Tongue (tissue), 2 donors: ENCODE measurements around the gene ATP5PO. TPM values are rescaled to one million over a fixed set of nuclear protein-coding genes. Genes with fewer than 3 reads are reported as not detected.
"Not testable (repeated sequence)": the region's sequence is repeated elsewhere in the genome, so short reads cannot be mapped to it uniquely, and the experiment has no call there.

ENCODE experiments used
- DNase-seq: peaks from one replicate; pipeline ENCODE4 v3.0.0-alpha.2; 2015
- total RNA-seq: library from RNA; depleted of rRNA; stranded (reverse); fragments of >200 nt; gene quantifications from one replicate; pipeline ENCODE4 v1.2.3, GENCODE V29; 2014

The ATP5PO gene
- total RNA-seq, 1 donor from 2014 or later: 298 TPM

DNA sequence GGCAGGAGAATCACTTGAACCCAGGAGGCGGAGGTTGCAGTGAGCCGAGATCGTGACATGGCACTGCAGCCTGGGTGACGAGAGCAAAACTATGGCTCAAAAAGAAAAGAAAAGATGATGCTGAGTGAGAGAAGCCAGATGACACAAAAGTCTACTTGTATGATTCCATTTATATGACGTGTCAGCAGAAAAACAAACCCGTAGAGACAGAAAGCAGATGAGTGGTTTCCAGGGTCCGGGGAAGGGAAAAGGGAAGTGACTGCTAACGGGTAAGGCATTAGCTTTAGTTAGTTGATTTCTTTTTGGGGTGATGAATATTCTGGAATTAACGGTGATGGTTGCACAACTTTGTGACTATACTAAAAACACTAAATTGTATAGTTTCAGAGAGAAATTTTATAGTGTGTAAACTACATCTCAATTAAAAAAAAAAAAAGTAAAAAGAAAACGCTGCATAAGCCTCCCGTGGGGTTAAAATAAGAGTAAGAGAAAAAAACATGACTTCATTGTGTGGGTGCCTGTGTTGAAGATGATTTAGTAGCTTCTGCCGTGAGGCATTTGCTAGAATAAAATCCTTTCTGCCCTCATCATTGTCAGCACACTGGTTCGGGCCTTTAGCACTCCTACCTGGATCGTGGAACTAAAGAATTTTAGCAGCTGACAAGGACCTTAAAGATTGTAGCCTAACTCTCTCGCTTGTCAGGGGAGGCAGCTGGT is 24.7 kb upstream of the ATP5PO start:
- DNase-seq: no peak

DNA sequence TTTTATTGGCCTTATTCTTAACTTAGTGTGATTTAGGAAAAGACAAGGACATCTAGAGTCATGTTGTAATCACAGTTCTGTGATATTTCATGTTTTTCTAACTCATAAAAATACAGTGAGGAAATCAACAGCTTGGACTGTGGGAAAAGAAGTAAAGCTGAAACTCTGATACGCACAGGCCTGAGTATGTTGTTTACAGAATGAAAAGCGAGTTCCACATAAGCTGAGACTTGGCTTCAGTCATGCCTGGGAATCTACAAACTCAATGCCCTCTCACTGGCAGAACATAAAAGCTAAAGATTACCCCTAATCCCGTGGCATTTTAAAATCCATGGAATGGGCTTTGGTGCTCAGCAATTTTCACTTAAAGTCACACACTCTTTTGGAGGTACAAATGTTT is 23.6 kb upstream of the ATP5PO start:
- peak; percentile 73 for DNase-seq

- DNase-seq: no peak
Measured at GRCh38 chr21:33938381-33938780, 22.8 kb upstream of the ATP5PO start.

GRCh38 chr21:33937931-33938339 is 22.3 kb upstream of the ATP5PO start:
- no peak for DNase-seq

DNA sequence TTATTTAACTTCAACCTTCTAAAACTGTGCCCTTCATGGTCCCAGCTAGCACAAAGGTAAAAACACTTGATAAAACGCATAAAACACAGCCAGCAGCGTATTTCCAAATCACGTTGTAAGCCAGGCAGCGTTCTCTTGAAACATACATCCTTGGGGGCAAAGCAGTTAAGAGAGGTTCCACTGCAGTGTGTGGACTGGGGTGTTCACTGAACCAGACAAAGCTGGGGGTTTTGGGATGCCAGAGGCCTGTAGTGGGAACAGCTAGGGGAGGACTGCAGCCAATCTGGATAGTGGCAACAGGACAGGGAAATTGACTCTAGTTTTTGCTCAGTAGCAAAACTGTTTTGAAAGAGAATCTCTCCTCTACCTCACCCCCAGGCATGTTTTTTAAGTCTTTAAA is 21.5 kb upstream of the ATP5PO start:
- DNase-seq: no peak

GRCh38 chr21:33936301-33937038 is 20.9 kb upstream of the ATP5PO start:
- no peak for DNase-seq

DNA sequence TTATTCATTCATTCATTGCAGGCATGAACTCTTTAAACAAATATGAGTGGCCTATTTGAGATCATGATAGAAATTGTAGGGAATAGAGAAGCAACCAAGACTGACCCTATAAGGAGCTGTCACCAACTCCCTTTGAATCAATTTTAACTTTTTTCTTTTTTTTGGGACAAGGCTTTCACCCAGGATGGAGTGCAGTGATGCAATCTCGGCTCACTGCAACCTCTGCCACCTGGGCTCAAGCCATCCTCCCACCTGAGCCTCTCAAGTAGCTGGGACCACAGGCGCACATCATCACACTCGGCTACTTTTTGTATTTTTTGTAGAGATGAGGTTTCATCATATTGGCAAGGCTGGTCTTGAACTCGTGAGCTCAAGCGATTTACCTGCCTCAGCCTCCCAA is 17.1 kb upstream of the ATP5PO start:
- DNase-seq: no peak

GRCh38 chr21:33931799-33932390 is 16.3 kb upstream of the ATP5PO start:
- DNase-seq: no peak

DNA sequence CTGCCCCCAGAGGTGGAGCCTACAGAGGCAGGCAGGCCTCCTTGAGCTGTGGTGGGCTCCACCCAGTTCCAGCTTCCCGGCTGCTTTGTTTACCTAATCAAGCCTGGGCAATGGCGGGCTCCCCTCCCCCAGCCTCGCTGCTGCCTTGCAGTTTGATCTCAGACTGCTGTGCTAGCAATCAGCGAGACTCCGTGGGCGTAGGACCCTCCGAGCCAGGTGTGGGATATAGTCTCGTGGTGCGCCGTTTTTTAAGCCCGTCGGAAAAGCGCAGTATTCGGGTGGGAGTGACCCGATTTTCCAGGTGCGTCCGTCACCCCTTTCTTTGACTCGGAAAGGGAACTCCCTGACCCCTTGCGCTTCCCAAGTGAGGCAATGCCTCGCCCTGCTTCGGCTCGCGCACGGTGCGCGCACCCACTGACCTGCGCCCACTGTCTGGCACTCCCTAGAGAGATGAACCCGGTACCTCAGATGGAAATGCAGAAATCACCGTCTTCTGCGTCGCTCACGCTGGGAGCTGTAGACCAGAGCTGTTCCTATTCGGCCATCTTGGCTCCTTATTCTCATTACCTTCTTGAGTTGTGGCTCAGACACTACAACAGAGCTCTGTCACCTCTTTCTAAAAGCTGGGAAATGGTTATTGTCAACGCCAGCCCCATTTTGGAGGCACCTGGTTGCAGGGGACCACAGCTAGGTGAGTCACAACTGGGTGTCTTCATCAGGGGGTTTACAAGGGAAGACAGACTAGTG is 15.6 kb upstream of the ATP5PO start:
- not testable (repeated sequence) for DNase-seq

DNA sequence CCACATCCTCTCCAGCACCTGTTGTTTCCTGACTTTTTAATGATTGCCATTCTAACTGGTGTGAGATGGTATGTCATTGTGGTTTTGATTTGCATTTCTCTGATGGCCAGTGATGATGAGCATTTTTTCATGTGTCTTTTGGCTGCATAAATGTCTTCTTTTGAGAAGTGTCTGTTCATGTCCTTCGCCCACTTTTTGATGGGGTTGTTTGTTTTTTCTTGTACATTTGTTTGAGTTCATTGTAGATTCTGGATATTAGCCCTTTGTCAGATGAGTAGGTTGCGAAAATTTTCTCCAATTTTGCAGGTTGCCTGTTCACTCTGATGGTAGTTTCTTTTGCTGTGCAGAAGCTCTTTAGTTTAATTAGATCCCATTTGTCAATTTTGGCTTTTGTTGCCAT is 10.6 kb upstream of the ATP5PO start:
- not testable (repeated sequence) for DNase-seq

DNA sequence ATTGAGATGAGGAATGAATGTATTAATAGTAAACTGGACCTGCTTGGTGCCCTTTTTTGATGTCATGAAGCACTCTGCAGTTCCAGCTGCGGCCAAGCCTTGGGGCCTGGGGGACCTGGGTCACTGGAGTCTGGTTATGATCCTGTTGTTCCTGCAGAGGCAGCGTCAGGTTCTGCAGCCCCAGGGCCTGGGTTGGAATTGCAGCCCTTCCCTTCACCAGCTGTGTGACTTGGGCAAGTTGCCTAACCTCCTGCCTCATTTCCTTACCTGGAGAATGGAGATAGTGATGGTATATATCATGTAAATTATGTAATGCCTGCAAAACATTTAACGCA is 9.1 kb upstream of the ATP5PO start:
- no peak for DNase-seq

DNA sequence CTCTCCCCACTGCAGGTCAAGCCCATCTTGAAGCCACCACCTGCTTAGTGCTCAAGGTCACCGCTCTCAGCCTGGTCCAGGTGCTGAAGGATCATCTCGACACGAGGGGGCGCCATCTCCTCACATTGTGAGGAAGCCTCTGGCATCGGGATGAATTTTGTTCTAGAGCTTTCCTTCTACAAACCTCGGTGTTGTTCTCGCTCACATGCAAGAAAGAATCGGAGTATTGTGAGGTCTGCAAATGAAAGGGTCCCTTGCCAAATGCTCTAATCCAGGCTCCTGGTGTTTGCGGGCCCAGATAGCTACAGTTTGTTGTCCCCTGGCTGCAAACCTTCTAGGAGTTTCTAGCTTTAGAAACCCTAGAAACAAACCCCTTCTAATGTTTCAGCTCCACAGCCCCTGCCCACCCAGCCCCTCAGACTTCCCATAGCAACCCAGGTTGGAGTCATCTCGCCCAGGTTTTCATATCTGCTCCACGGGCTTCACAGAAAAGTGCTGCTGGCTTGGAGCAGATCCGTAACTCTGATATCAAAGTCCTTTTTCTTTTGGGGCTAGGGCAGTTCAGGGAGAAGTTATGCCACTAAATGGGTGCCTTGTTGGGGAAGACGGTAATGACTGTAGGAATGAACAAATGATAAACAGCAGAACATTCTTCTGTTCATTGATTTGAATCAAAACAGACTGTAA is 8.6 kb upstream of the ATP5PO start:
- peak; percentile 95 for DNase-seq

- DNase-seq: no peak
Measured at GRCh38 chr21:33917421-33917820, 1.8 kb upstream of the ATP5PO start.

GRCh38 chr21:33916200-33916567 is 580 bp upstream of the ATP5PO start:
- no peak for DNase-seq

DNA sequence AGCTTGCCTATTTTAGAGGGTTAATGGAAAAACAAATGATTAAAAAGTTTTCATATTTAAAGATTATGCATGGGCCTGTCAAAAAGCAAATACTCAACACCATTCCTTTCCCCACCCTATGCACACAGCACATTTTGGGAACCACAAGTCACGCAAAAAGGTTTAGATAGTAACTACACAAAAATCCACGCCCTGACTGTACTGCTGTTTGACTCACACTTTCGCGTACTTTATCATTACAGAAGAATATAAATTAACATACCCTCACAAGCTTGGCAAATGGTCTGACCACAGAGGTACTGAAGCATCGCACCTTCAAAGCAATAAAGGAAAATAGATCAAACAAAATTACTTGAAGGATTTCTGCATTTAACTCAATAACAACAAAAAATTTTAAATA is 1.4 kb downstream of the ATP5PO start:
- no peak for DNase-seq

DNA sequence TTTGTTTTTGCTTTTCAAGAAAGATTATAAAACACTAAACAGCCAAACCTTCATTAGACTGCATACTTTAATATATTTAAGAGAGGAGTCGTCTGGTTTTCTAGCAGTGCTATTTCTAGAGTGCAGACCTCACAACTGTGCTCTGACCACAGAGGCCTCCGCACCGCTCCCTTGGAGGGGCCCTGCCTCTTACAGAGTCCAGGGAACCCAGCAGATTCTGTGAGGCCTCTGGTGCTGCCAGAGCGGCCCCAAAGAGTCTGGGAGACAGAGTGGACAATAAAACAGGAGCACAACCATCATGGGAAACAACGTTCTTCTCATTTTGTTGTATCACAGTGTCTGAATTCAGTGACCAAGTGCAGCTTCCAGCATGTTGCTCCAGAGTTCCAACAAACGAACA is 5.8 kb downstream of the ATP5PO start:
- DNase-seq: no peak

DNA sequence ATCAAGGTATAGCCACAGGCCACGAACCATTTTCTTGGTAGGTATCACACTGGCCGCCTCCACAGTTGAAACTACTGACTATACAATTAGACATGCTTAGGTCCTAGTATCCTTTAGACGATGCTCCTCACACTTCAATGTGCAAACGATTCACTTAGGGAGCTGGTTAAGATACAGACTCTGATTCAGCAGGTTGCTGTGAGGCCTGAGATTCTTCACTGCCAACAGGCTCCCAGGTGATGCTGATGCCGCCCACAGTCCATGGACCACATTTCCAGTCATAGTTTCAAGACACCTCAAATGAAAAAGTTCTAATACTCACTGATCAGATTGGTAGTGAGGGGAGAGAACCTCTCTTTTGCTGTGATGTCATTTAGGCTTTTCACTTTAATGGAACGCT is 6.8 kb downstream of the ATP5PO start:
- no peak for DNase-seq

DNA sequence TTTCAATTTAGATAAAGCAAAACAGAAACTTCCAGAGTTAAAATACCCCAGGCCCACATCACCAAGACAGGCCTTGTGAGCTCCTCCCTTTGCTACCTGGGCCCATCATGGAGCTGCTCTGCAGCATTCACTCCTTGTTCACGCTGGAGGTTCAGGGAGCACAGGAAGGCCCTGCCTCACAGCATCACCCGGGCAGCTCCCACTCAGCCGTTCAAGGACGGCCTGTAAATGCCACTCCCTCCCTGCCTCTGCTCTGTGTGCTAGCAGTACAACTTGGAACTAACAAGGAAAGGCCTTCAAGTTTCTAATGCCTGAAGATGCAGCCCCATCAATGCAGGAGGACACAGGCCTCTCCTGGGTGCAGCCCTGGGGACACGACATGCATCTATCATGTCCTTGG is 11.6 kb downstream of the ATP5PO start:
- no peak for DNase-seq

GRCh38 chr21:33902349-33902748 is 13.3 kb downstream of the ATP5PO start:
- no peak for DNase-seq

DNA sequence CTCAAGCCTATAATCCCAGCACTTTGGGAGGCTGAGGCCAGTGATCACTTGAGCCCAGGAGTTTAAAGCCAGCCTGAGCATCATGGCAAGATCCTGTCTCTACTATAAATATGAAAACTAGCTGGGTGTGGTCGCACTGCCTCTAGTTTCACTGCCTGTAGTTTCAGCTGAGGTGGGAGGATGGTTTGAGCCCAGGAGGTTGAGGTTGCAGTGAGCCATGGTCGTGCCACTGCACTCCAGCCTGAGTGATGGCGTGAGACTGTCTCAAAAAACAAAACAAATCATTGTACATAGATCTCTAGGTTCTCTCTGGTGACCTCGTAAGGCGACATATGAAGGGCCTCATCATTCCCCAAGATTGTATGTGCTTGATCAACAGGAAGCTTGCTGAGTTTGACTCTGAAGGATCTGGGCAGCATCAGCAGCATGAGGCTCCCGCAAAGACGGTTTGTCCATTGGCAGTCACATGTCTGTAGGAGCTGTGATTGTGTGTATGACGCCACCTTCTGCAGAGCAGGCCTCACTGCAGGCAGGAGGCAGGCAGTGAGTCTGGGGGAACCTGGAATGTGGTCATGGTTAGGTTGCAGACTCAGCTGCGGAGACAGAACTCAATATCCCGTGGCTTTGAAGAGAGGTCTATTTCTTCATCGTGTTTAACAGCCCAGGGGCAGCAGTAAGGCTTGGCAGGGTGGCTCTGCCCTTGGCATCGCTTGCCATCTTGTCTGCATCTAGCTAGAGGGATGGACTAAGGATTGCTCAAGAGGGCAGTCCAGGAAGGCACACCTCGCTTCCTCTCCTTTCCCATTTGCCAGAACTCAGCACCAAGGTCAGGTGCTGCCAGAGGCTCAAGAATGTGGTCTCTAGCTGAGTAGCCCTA is 14.0 kb downstream of the ATP5PO start:
- peak; percentile 65 for DNase-seq

DNA sequence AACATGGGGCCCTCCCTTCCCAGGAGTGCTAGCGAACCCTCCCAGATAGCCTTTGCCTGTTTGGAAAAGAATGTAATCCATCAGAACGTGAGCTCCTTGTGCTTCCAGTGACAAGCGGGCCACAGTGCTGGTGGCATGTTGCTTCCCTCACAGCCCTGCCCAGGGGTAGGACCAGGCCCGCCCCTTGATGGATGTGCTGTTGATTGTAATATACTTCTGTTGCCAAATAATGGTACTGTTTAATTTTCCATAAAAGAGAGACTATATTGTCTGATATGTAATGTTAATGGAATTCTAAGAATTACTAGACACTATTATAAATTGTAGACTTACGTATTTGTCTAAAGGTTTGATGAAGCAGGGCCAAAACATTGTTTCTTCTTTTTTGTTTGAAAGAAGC is 16.4 kb downstream of the ATP5PO start:
- no peak for DNase-seq
